Ishikawa (cell line): ENCODE results near the gene SGO2.

ENCODE experiments used
- CEBPB ChIP-seq: IDR thresholded peaks from 2 replicates; pipeline ENCODE4 v1.6.1; 2012
- CREB1 ChIP-seq: IDR thresholded peaks from 2 replicates; pipeline ENCODE4 v1.6.1; 2012; ENCODE audit warnings: low read depth
- EGR1 ChIP-seq: IDR thresholded peaks from 2 replicates; pipeline ENCODE4 v1.6.1; 2012
- EP300 ChIP-seq: IDR thresholded peaks from 2 replicates; pipeline ENCODE4 v1.6.1; 2012; ENCODE audit warnings: borderline replicate concordance
- FOXM1 ChIP-seq: IDR thresholded peaks from 2 replicates; pipeline ENCODE4 v1.6.1; 2012; ENCODE audit warnings: low read depth, borderline replicate concordance
- NFIC ChIP-seq: IDR thresholded peaks from 2 replicates; pipeline ENCODE4 v1.6.1; 2012
- RAD21 ChIP-seq: IDR thresholded peaks from 2 replicates; pipeline ENCODE4 v1.6.1; 2012; ENCODE audit warnings: low read depth
- TAF1 ChIP-seq: IDR thresholded peaks from 2 replicates; pipeline ENCODE4 v1.6.1; 2012; ENCODE audit warnings: low read depth, mild to moderate bottlenecking
- TCF12 ChIP-seq: IDR thresholded peaks from 2 replicates; pipeline ENCODE4 v1.6.1; 2012; ENCODE audit warnings: low read depth
- TEAD4 ChIP-seq: IDR thresholded peaks from 2 replicates; pipeline ENCODE4 v1.6.1; 2012
- YY1 ChIP-seq: IDR thresholded peaks from 2 replicates; pipeline ENCODE4 v1.6.1; 2012; ENCODE audit warnings: low read depth
- ZBTB7A ChIP-seq: IDR thresholded peaks from 2 replicates; pipeline ENCODE4 v1.6.1; 2012; ENCODE audit warnings: low read depth
- TF ChIP-seq, protein P1 (sequence below): IDR thresholded peaks from 2 replicates; pipeline ENCODE4 v1.6.1; 2012
- TF ChIP-seq, protein P2 (sequence below): IDR thresholded peaks from 2 replicates; pipeline ENCODE4 v1.6.1; 2012
- TF ChIP-seq, protein P3 (sequence below): IDR thresholded peaks from 2 replicates; pipeline ENCODE4 v1.6.1; 2012; ENCODE audit warnings: low read depth, mild to moderate bottlenecking

The SGO2 gene

DNA sequence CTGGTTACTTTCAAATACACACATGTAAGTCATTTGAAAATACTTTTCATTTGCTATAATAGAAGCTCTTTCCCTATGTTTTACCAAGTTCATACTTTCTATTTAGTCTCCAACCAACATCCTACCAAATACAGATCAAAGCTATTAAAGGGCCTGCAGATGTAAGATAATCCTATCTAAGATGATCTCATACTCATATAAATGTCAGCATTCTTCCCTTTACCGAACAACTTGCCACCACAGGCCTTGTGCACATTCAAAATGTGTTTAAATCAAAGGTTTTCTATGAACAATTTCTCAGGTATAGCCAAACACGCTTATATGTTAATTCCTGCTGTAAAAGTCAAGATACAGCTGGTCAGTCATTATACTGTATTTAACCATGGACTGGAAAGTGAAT is 39.5 kb upstream of the SGO2 start:
- TF ChIP-seq EGR1 (no peak), TCF12 (no peak), CREB1 (no peak), EP300 (no peak), NFIC (no peak), RAD21 (no peak)
- TF ChIP-seq, protein P1, sequence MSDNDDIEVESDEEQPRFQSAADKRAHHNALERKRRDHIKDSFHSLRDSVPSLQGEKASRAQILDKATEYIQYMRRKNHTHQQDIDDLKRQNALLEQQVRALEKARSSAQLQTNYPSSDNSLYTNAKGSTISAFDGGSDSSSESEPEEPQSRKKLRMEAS, result no peak

DNA sequence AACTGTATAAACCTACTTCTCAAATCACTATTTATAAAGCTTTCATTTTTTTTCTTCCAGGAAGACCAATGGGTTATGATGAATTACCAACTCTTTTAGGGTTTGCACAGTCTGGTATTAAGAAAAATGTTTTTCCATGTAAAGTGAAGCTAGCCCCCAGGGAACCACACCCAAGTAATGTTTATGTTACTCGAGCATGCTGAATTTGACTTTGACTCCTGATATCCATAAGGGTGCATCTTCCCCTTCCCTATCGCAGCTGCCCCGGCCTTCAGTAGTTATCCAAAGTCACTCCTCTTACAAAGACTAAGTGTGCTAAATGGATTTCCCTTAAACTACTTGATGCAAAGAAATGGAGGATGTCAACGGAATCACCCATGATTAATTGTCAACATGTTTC is 37.8 kb upstream of the SGO2 start:
- TF ChIP-seq, protein P1, result no peak
- TF ChIP-seq CEBPB (no peak), NFIC (no peak), FOXM1 (no peak), TAF1 (no peak), RAD21 (no peak), TEAD4 (no peak), EGR1 (no peak), ZBTB7A (no peak), CREB1 (no peak), EP300 (no peak), TCF12 (no peak), YY1 (no peak)
- TF ChIP-seq, protein P2, sequence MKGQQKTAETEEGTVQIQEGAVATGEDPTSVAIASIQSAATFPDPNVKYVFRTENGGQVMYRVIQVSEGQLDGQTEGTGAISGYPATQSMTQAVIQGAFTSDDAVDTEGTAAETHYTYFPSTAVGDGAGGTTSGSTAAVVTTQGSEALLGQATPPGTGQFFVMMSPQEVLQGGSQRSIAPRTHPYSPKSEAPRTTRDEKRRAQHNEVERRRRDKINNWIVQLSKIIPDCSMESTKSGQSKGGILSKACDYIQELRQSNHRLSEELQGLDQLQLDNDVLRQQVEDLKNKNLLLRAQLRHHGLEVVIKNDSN, result no peak
- TF ChIP-seq, protein P3, sequence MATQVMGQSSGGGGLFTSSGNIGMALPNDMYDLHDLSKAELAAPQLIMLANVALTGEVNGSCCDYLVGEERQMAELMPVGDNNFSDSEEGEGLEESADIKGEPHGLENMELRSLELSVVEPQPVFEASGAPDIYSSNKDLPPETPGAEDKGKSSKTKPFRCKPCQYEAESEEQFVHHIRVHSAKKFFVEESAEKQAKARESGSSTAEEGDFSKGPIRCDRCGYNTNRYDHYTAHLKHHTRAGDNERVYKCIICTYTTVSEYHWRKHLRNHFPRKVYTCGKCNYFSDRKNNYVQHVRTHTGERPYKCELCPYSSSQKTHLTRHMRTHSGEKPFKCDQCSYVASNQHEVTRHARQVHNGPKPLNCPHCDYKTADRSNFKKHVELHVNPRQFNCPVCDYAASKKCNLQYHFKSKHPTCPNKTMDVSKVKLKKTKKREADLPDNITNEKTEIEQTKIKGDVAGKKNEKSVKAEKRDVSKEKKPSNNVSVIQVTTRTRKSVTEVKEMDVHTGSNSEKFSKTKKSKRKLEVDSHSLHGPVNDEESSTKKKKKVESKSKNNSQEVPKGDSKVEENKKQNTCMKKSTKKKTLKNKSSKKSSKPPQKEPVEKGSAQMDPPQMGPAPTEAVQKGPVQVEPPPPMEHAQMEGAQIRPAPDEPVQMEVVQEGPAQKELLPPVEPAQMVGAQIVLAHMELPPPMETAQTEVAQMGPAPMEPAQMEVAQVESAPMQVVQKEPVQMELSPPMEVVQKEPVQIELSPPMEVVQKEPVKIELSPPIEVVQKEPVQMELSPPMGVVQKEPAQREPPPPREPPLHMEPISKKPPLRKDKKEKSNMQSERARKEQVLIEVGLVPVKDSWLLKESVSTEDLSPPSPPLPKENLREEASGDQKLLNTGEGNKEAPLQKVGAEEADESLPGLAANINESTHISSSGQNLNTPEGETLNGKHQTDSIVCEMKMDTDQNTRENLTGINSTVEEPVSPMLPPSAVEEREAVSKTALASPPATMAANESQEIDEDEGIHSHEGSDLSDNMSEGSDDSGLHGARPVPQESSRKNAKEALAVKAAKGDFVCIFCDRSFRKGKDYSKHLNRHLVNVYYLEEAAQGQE, result no peak

DNA sequence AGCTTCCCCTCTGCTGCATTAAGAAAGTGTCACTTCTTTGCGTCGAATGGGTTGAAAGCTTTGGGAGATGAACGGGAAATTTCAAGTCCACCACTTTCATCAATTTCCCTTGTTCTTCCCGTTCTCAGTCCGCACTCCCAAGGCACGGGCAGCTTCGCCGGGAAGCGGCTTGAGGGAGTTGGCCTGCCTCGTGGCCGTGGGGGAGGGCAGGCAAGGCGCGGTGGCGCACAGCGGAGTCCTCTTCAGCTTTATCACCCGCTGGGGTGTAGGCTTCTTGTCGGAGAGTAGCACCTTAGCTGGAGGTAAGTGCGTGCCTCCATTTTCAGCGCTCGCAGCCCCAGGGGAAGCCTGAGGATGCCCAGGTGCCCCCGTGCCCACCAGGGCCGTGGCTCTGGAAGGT is 36.0 kb upstream of the SGO2 start:
- TF ChIP-seq, protein P1, result no peak
- TF ChIP-seq EP300 (no peak), YY1 (no peak), TCF12 (no peak), TAF1 (no peak), TEAD4 (no peak), RAD21 (no peak), CREB1 (no peak), FOXM1 (no peak)

DNA sequence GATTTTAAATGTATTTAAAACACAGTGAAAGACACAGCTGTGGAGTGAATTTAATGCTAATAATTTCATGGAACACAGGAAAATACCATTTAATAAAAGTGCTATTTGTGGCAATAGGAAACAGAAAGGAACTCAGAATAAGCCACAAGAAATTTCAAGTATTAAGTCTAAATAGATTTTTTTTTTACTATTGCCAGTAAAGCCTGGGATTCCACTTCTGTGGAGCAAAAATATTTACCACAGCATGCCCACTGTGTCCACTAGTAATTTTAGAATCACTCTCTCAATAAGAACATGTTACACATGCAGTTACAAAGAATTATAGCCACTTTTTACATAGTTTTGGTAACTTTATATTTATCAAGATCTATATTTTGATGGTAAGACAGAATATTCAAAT is 33.4 kb upstream of the SGO2 start:
- no peak for TF ChIP-seq TCF12
- TF ChIP-seq EP300, result no peak
- TF ChIP-seq NFIC, result no peak
- no peak for TF ChIP-seq FOXM1
- TF ChIP-seq TEAD4, result no peak
- TF ChIP-seq CREB1, result no peak
- TF ChIP-seq, protein P3, result no peak
- no peak for TF ChIP-seq TAF1
- no peak for TF ChIP-seq YY1
- TF ChIP-seq, protein P1, result no peak
- TF ChIP-seq ZBTB7A, result no peak
- TF ChIP-seq, protein P2, result no peak

DNA sequence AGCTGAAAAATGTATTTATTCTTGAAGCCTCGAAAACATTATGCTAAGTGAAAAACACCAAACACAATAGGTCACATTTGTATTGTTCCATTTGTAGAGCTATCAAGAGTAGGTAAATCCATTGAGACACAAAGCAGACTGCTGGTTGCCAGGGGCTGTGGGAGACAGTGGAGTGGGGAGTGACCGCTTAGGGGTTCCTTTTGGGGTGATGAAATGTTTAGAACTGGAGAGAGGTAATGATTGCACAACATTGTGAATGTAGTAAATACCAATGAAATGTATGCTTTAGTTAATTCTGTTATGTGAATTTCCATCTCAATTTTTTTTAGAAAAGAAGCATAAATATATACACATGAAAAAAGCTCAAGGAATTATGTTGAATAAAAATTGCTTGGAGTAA is 32.0 kb upstream of the SGO2 start:
- no peak for TF ChIP-seq EP300
- no peak for TF ChIP-seq CREB1
- TF ChIP-seq, protein P1, result no peak
- TF ChIP-seq ZBTB7A, result no peak
- no peak for TF ChIP-seq TCF12
- no peak for TF ChIP-seq NFIC
- no peak for TF ChIP-seq TAF1
- no peak for TF ChIP-seq CEBPB
- no peak for TF ChIP-seq YY1

DNA sequence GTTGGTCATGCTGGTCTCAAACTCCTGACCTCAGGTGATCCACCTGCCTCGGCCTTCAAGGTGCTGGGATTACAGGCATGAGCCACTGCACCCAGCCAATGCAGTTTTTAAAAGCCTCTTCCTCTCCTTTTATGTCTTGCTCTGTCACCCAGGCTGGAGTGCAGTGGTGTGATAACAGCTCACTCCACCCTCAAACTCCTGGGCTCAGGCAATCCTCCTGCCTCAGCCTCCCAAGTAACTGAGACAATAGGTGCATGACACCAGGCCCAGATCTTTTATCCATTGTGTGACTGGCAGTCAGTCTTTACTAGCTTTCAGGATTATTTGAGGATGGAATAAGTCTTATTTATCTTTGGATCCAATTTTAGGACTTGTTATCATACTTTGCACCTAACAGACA is 29.3 kb upstream of the SGO2 start:
- TF ChIP-seq, protein P3, result no peak
- TF ChIP-seq RAD21 (no peak), TAF1 (no peak), CEBPB (no peak), ZBTB7A (no peak), CREB1 (no peak), NFIC (no peak), TCF12 (no peak), FOXM1 (no peak), EGR1 (no peak), YY1 (no peak), EP300 (no peak), TEAD4 (no peak)
- TF ChIP-seq, protein P2, result no peak
- TF ChIP-seq, protein P1, result no peak
